AML-193 (cell line): ENCODE results near the gene SPSB1.
"Not testable (repeated sequence)": the region's sequence is repeated elsewhere in the genome, so short reads cannot be mapped to it uniquely, and the experiment has no call there.

ENCODE experiments used
- DNase-seq, 2 experiments: peaks; one replicate each; lab custom pipeline; 2025; lab: John Stamatoyannopoulos, UW

Gene SPSB1

GRCh38 chr1:9366943-9367780 is 74.5 kb downstream of the SPSB1 start:
- no peak for DNase-seq

DNA sequence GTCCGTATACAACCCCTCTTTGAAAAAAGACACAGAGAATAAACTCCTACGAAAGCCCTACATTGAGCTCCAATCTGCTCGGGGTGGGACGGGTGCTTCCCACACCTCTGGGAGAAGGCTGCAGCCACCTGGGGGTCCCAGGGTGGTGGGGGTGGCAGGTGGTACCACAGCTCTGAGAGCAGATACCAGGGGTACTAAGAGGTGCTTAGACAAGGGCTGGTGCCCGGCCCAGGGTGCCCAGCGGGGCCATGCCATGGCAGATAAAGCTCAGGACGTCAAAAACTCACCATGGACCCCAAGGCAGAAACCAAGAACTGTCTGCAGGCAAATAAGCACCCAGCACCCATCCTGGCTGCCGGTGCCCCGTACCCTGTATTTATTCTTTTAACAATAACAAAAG is 75.1 kb downstream of the SPSB1 start:
- no peak for DNase-seq

GRCh38 chr1:9368356-9368755 is 75.7 kb downstream of the SPSB1 start:
- DNase-seq = no peak

- no peak for DNase-seq
Measured at GRCh38 chr1:9369964-9370788, 77.5 kb downstream of the SPSB1 start.

DNA sequence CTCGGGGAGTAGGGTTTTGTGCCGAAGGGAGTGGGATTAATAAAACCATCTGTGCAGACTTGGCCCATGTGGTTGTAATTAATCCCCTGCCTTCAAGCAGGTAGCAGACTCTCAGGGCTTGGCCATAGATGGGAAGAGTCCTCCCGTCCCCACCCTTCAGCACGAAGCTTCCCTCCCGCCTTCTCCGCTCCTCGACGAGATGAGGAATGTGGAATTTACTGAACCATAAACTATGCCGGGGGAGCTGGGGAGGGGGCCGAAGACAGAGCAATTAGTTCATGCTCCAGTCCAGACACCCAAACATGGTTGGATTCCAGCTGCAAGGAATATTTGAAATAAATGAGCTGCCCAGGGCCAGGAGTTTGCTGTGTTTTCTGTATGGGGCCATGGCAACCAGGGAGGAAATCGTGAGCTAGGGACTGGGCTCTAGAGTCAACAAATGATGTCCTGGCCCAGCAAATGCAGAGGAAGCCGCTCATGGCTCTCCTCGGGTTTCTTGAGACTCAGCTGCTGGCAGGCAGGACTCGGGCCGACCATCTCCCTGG is 78.8 kb downstream of the SPSB1 start:
- no peak for DNase-seq

GRCh38 chr1:9371951-9372350 is 79.3 kb downstream of the SPSB1 start:
- no peak for DNase-seq

DNA sequence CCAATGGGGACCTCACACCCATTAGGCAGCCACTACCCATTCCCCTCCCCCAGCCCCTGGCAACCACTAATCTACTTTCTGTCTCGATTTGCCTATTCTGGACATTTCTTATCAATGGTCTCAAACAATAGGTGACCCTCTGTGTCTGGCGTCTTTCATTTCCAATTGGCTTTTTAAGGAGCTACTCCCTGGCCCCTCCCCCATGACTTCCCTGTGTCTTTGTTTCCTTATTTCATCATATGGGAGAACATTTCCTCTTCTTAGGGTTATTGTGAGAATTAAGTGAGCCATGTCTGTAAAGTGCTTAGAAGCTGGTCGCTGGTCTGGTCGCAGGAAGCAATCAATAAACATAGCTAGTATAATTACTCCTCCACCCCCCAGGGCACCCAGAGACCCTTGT is 80.9 kb downstream of the SPSB1 start:
- DNase-seq = no peak

DNA sequence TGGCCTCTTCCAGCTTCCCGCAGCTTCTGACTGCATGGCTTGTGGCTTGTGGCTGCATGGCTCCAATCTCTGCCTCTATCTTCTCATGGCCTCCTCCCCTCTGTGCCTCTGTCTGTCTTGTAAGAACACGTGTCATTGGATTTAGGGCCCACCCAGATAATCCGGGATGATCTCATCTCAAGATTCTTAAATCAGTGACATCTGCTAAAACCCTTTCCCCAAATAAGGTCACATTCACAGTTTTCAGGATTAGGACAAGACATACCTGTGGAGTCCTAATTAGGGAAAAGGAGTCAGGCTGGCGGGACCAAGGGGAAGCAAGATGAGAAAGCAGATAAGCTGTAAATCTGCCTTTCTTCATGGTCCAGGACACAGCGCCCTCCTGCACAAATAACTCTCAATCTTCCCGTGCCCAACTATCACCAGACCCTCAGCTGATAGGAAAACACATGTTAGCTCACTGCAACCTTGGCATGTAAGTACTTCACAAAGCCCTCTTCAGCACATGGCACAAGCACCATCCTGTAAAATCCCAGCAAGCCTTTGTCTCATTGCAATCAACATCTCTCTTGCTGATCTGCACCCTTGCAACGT is 82.2 kb downstream of the SPSB1 start:
- DNase-seq = no peak

DNA sequence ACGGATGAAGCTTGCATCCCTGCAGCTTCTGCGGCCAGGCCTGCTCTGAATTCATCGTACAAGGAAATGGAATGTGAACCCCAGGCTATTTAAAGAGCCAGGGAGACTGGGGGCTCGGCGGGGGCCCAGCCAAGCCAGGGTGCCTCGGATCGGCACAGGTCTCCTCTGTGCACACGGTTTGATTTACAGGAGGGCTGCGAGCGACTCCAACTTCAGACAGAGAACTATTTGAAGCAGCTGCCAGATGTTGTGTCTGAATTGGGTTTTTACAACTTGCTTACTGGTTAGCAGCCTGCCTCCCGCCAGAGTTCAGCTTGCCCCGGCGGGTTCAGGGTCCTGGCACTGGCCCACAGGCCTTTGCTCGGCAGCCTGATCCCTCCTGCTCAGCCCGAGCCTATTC is 83.2 kb downstream of the SPSB1 start:
- DNase-seq = no peak

- DNase-seq = no peak
Measured at GRCh38 chr1:9376430-9376829, 83.7 kb downstream of the SPSB1 start.

GRCh38 chr1:9376886-9377333 is 84.2 kb downstream of the SPSB1 start:
- no peak for DNase-seq

- DNase-seq = no peak
Measured at GRCh38 chr1:9378801-9379200, 86.1 kb downstream of the SPSB1 start.

DNA sequence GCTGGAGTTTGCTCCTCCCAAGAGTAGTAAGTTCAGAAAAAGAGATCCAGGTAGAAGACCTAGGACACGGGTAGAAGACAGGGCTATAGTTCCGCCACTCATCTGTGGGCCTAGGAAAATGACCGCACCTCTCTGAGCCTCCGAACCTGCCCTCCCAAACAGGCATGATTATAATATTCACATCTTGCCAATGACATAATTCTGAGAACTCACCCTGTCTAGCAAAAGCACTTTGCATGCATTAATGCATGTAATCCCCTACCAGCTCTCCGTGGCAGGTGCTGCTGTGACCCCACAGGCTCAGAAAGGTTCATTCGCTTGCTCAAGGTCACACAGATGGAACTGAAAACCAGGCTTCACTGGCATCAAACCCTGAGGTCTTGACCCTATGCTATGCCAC is 88.0 kb downstream of the SPSB1 start:
- no peak for DNase-seq

- DNase-seq = no peak
Measured at GRCh38 chr1:9382643-9383491, 90.2 kb downstream of the SPSB1 start.

DNA sequence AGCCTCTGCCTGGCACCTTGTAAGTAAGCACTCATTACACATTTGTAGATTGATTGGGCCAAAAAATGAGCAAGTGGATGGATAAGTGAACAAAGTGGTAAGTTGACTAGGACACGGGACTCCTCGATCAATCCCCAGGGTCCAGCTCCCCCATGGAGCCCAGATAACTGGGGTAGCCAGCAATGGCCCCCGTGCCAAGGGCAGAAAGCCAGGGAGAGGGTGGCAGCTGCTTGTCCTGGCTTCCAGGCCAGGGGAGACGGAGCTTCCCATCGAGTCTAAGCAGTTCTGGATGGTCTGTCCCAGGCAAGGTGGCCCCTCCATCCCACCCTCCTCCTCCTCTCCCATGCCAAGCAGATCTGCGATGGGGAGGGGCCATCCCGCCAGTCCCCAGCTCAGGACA is 91.4 kb downstream of the SPSB1 start:
- DNase-seq = no peak

GRCh38 chr1:9384751-9385245 is 92.1 kb downstream of the SPSB1 start:
- DNase-seq = no peak

DNA sequence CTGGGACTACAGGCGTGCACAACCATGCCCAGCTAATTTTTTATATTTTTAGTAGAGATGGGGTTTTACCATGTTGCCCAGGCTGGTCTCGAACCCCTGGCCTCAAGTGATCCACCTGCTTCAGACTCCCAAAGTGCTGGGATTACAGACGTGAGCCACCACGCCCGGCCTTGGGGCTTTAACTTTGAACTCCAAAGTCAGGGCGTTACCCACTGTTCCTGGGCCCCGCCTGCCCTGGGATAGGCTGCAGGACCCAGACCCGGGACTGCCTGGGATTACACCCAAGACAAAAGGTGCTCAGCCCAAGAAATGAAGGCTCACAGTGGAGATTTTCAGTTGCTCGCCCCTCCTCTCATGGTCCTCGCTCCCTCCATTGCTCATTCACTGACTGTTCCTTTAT is 92.7 kb downstream of the SPSB1 start:
- DNase-seq = not testable (repeated sequence)

- no peak for DNase-seq
Measured at GRCh38 chr1:9385801-9386573, 93.3 kb downstream of the SPSB1 start.

- no peak for DNase-seq
Measured at GRCh38 chr1:9388335-9389180, 95.9 kb downstream of the SPSB1 start.

- DNase-seq = no peak
Measured at GRCh38 chr1:9389968-9390367, 97.3 kb downstream of the SPSB1 start.
